GM23338 (cell line): ENCODE results near the gene RNF217.

Experiments
- EZH2phosphoT487 ChIP-seq: fragments of 200-600 bp; sonication (generic); IDR thresholded peaks from one replicate; pipeline ENCODE4 v1.8.1; 2018; ENCODE audit warnings: antibody characterized with exemption; ENCODE audit not compliant: unreplicated experiment
- POLR2AphosphoS5 ChIP-seq: IDR thresholded peaks from 2 replicates; pipeline ENCODE4 v1.6.1; 2016; ENCODE audit warnings: antibody characterized with exemption, low read depth
- ZNF331 ChIP-seq: fragments of 250-450 bp; sonication (Bioruptor Pico); IDR thresholded peaks from 2 replicates; pipeline ENCODE4 v1.5.0; 2020; ENCODE audit warnings: low read depth, mild to moderate bottlenecking, moderate library complexity
- TF ChIP-seq, protein P1 (sequence below), 2 experiments: fragments of 200-600 bp in 1 of 2; sonication (generic) in 1 of 2; conservative IDR thresholded peaks; 2 replicates each; pipeline versions ENCODE4 v1.5.1 to v1.6.1; 2016 to 2017; ENCODE audit warnings: antibody characterized with exemption in 2 of 2, low read depth in 2 of 2, mild to moderate bottlenecking in 2 of 2, moderate library complexity in 1 of 2

DNA sequence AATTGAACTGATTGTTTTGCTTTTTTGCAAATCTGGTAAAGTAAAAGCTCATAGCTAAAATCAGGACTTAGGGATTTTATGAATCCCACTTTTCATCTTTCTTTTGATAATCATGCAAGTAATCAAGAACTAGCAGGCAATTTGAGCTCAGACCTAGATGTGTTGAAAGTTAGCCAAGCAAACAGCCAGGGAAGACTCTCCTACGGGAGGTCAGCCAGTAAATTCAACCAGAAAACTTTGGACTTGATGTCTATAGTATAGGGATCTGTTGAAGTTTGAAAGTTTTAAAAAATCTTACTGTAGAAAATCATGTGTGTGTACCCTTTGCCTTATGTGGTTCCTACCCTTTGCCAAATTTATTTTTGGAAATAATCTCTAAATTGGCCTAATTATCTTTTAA is 96.3 kb downstream of the RNF217 start:
- TF ChIP-seq, protein P1, sequence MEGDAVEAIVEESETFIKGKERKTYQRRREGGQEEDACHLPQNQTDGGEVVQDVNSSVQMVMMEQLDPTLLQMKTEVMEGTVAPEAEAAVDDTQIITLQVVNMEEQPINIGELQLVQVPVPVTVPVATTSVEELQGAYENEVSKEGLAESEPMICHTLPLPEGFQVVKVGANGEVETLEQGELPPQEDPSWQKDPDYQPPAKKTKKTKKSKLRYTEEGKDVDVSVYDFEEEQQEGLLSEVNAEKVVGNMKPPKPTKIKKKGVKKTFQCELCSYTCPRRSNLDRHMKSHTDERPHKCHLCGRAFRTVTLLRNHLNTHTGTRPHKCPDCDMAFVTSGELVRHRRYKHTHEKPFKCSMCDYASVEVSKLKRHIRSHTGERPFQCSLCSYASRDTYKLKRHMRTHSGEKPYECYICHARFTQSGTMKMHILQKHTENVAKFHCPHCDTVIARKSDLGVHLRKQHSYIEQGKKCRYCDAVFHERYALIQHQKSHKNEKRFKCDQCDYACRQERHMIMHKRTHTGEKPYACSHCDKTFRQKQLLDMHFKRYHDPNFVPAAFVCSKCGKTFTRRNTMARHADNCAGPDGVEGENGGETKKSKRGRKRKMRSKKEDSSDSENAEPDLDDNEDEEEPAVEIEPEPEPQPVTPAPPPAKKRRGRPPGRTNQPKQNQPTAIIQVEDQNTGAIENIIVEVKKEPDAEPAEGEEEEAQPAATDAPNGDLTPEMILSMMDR (conservative IDR thresholded peaks at IDR 0.05; ENCODE audit: low read depth in 2 of 2): no peak
- TF ChIP-seq ZNF331 (CRISPR knock-in tag) (no peak), EZH2phosphoT487 (no peak), POLR2AphosphoS5 (no peak)
